Colonic mucosa (tissue), 4 donors: Measurements from ENCODE around the gene TLCD4. TPM values are rescaled to one million over a fixed set of nuclear protein-coding genes. Genes with fewer than 3 reads are reported as not detected.
"Not testable (repeated sequence)": the region's sequence is repeated elsewhere in the genome, so short reads cannot be mapped to it uniquely, and the experiment has no call there.

Source experiments
- DNase-seq: peaks from one replicate; pipeline ENCODE4 v3.0.0-alpha.2; 2020
- H3K27ac ChIP-seq: fragments of 200-600 bp; one replicate; pipeline ENCODE4 v1.8.0; 2021
- H3K27me3 ChIP-seq: fragments of 200-600 bp; one replicate; pipeline ENCODE4 v1.8.0; 2021
- H3K36me3 ChIP-seq: fragments of 200-600 bp; one replicate; pipeline ENCODE4 v1.8.0; 2021
- H3K4me1 ChIP-seq: fragments of 200-600 bp; one replicate; pipeline ENCODE4 v1.8.0; 2021; ENCODE audit warnings: mild to moderate bottlenecking
- H3K4me3 ChIP-seq: fragments of 200-600 bp; one replicate; pipeline ENCODE4 v1.8.0; 2021
- H3K9ac ChIP-seq, 2 donors: one replicate each; pipeline ENCODE4 v1.7.0; 2013; ENCODE audit warnings: control low read depth in 2 of 2, low read depth in 2 of 2, low read length in 2 of 2
- H3K9me3 ChIP-seq: fragments of 200-600 bp; one replicate; pipeline ENCODE4 v1.8.0; 2021
- CTCF ChIP-seq: fragments of 200-600 bp; IDR thresholded peaks from one replicate; pipeline ENCODE4 v1.8.0; 2022; ENCODE audit warnings: antibody characterized with exemption, mild to moderate bottlenecking
- intact Hi-C: fragments of 100-400 bp; cut with DNase I; formaldehyde crosslinking; loops from one replicate; pipeline ENCODE4 v1.14.1; 2022
- total RNA-seq, 2 donors: library from RNA; stranded (reverse); fragmentation: NEBNext Ultra II Directional in 1 of 2; extraction: Animal tissue kit (Norgen Biotek cat#: 25700) in 1 of 2; gene quantifications; one replicate each; pipeline ENCODE4 v1.2.1, GENCODE V29; 2021
- donor health status: healthy.
- donor health status: DM: no; HTN: no; CAD: no.
- donor health status: DM: no; HTN: no; CAD: no.

TLCD4 gene
- total RNA-seq, 2 donors from 2014 or later, result 28.3 to 46.0 TPM

- TF ChIP-seq CTCF, result no peak
Measured at GRCh38 chr1:95088303-95088702, 28.9 kb upstream of the TLCD4 start.

GRCh38 chr1:95089650-95090287, 27.4 kb upstream of the TLCD4 start:
- DNase-seq, result no peak
- no peak for TF ChIP-seq CTCF
- Histone ChIP-seq H3K36me3 (no peaks in the 10 kb centered on the region), H3K4me3 (no peak overlapping the region), H3K27ac (no peak overlapping the region), H3K9me3 (no peaks in the 10 kb centered on the region), H3K27me3 (no peaks in the 10 kb centered on the region), H3K4me1 (no peaks in the 10 kb centered on the region), H3K9ac (no peak overlapping the region)
- intact Hi-C loops, result no loop called here

More at GRCh38 chr1:95088303-95088702, 28.9 kb upstream of the TLCD4 start:
- Histone ChIP-seq H3K4me1 (no peaks in the 10 kb centered on the region), H3K36me3 (no peaks in the 10 kb centered on the region), H3K4me3 (no peak overlapping the region), H3K27ac (no peak overlapping the region), H3K27me3 (no peaks in the 10 kb centered on the region), H3K9ac (no peak overlapping the region), H3K9me3 (no peaks in the 10 kb centered on the region)
- no peak for DNase-seq
- intact Hi-C loops, result no loop called here

- H3K4me3 ChIP-seq, H3K9me3 ChIP-seq, H3K4me1 ChIP-seq, DNase-seq, H3K9ac ChIP-seq, H3K27ac ChIP-seq, H3K27me3 ChIP-seq, intact Hi-C loops, H3K36me3 ChIP-seq: not testable (repeated sequence)
Measured at GRCh38 chr1:95091290-95091689, 25.9 kb upstream of the TLCD4 start.

- H3K9ac ChIP-seq, H3K36me3 ChIP-seq, H3K4me1 ChIP-seq, intact Hi-C loops, DNase-seq, H3K4me3 ChIP-seq, H3K27me3 ChIP-seq, H3K27ac ChIP-seq, H3K9me3 ChIP-seq: not testable (repeated sequence)
Measured at GRCh38 chr1:95092891-95093290, 24.3 kb upstream of the TLCD4 start.

- no peak overlapping the region for H3K27ac ChIP-seq
Measured at GRCh38 chr1:95093296-95093695, 23.9 kb upstream of the TLCD4 start.

GRCh38 chr1:95094923-95095322, 22.2 kb upstream of the TLCD4 start:
- DNase-seq, result no peak
- H3K27me3 ChIP-seq, result no peaks in the 10 kb centered on the region
- TF ChIP-seq CTCF, result no peak

More at GRCh38 chr1:95093296-95093695, 23.9 kb upstream of the TLCD4 start:
- H3K36me3 ChIP-seq, result no peaks in the 10 kb centered on the region
- H3K4me1 ChIP-seq, result peaks cover 2% of the 10 kb centered on the region
- no peak for TF ChIP-seq CTCF
- no peaks in the 10 kb centered on the region for H3K27me3 ChIP-seq
- H3K9ac ChIP-seq, result no peak overlapping the region
- DNase-seq, result no peak
- H3K4me3 ChIP-seq, result no peak overlapping the region
- intact Hi-C loops, result no loop called here
- H3K9me3 ChIP-seq, result no peaks in the 10 kb centered on the region

More at GRCh38 chr1:95094923-95095322, 22.2 kb upstream of the TLCD4 start:
- Histone ChIP-seq H3K9me3 (no peaks in the 10 kb centered on the region), H3K27ac (no peak overlapping the region), H3K36me3 (no peaks in the 10 kb centered on the region), H3K4me3 (no peak overlapping the region), H3K4me1 (peaks cover 2% of the 10 kb centered on the region), H3K9ac (no peak overlapping the region)
- intact Hi-C loops, result no loop called here
